NK-92 (cell line): ENCODE measurements around the gene PRC1.
A peak's percentile ranks its signal among the peaks of the same experiment; 100 is the strongest.
"Not testable (repeated sequence)": the region's sequence is repeated elsewhere in the genome, so short reads cannot be mapped to it uniquely, and the experiment has no call there.

ENCODE experiments used
- DNase-seq: peaks from one replicate; lab custom pipeline; 2025; ENCODE audit not compliant: unreplicated experiment; lab: John Stamatoyannopoulos, UW

The PRC1 gene

DNA sequence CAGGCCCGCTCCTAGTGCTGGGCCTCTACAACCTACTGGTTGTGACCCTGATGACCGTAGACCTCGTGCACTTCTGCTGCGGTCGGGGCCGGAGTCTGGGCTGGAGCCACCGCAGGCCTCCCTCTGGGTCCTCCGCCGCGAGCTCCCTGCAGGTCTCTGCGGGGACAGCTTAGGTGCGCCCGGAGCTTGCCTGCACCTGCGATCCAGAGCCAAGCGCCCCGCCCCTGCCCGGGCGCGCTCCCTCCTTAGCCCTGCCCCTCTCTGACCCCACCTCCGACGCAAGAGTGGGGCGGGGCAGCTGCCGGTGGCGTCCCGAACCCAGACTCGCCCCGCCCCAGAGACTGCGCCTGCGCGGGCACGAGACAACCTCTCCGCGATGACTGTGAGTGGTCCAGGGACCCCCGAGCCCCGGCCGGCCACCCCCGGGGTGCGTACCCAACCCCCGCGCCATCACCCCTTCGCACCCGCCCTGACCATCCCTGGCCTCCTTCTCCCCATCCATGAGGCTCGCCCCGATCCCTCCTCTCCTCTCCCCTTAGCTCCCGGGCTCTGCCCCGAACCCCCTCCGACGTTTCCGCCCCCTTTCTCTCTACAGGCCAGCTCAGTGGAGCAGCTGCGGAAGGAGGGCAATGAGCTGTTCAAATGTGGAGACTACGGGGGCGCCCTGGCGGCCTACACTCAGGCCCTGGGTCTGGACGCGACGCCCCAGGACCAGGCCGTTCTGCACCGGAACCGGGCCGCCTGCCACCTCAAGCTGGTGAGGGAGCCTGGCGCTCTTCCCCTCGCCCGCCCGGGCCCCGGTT lies 59.2 kb downstream of the PRC1 start, which contains the start of gene UNC45A:
Gene UNC45A, plus strand, starts transcription at position 337 of the 803 bp plus-strand sequence. Its CDS starts 40 bp downstream, at position 377.
- peak; percentile 66 for DNase-seq

DNA sequence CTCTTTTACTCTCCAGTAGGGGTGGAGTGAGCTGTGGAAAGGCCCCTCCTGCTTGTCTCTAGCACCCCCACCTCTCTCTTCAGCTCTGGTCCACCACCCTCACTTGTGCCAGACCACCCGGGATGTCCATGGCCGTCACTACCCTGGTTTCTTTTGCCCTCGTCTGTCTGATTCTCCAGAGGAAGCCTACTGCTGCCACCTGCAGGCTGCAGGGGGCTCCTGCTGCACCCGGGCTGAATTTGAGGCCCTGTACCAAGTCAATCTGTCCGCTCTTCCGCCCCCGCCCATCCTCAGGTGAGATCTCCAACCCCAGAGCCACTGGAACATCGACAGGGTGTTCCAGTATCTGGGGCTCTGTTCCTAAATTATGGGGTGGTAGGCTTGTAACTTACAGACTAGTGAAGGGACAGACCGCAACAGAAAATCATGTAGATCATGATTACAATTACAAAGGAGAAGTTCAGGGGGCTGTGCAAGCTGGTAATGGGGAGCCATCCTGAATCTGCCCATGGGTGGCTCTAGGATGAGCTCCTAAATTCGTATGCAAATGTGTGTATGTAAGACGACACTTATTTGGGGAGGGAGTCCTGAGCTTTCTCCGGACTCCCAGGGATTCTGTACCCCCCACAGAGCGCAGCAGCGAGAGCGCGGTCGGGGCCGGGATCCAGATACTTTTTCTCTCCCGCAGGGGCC lies 59.9 kb downstream of the PRC1 start:
- DNase-seq, result peak; percentile 43

DNA sequence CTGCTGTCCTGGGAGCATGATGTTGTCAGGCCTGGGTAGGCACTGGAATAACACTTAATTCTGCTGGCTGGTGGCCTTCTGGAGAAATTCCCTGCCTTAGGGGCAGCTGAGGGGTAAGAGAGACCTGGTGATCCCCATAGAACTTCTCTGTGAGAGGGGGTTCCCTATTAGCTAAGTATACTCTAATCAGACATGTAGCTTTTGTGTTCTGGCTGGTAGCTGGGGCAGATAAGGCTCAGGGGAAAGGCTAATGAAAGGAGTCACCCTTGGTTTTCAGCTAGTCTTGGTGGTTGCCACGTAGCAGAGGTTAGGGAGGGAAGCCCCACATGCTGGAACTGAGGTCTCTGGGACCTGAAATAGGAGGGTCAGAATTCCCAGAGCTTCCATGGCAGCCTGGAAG lies 61.0 kb downstream of the PRC1 start:
- no peak for DNase-seq

- DNase-seq, result no peak
Observed at GRCh38 chr15:90932660-90932991, 61.7 kb downstream of the PRC1 start.

GRCh38 chr15:90931828-90932659 lies 62.3 kb downstream of the PRC1 start, which contains the start of gene HDDC3:
HDDC3 (minus strand) TSS chr15:90932549; CDS start chr15:90932540, 9 bp downstream.
- DNase-seq, result no peak

GRCh38 chr15:90931575-90931827 lies 62.8 kb downstream of the PRC1 start:
- DNase-seq, result no peak

GRCh38 chr15:90930861-90931574 lies 63.3 kb downstream of the PRC1 start:
- DNase-seq, result no peak

DNA sequence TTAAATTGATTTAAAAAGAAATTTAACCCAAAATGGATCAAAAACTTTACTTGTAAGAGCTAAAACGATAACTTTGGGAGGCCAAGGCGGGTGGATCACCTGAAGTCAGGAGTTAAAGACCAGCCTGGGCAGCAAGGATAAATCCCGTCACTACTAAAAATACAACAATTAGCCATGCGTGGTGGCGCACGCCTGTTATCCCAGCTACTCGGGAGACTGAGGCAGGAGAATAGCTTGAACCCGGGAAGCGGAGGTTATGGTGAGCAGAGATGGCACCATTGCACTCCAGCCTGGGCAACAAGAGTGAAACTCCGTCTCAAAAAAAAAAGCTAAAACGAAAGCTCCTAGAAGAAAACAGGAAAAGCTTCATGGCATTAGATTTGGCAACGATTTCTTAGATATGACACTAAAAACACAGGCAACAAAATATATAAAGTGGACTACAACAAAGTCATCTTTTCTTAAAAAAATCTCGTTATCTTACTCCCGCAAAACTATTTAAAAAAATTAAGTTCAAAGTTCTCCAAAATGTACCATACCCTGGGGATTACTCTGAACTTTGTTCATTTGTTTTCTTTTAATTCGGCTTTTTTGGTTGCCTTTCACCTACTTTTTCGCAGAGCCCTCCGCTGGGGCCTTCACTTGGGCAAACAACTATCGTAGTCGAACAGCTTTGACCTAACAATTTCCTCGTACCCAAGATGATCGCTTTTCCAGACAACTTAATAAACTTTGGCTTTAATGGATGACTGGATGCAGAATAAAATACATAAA lies 64.9 kb downstream of the PRC1 start:
- DNase-seq, result no peak

DNA sequence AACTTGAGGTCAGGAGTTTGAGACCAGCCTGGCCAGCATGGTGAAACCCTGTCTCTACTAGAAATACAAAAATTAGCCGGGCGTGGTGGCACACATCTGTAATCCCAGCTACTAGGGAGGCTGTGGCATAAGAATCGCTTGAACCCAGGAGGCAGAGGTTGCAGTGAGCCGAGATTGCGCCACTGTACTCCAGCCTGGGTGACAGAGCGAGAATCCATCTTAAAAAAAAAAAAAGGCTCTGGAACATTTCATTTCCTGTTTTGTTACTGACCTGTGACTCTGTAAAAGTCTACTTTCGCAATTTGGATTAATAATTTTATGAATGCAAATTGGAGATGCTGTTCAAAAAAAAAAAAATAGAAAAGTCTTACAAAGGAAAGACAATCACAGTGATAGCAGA lies 66.2 kb downstream of the PRC1 start:
- DNase-seq, result not testable (repeated sequence)

- DNase-seq, result not testable (repeated sequence)
Observed at GRCh38 chr15:90926766-90927165, 67.6 kb downstream of the PRC1 start.

DNA sequence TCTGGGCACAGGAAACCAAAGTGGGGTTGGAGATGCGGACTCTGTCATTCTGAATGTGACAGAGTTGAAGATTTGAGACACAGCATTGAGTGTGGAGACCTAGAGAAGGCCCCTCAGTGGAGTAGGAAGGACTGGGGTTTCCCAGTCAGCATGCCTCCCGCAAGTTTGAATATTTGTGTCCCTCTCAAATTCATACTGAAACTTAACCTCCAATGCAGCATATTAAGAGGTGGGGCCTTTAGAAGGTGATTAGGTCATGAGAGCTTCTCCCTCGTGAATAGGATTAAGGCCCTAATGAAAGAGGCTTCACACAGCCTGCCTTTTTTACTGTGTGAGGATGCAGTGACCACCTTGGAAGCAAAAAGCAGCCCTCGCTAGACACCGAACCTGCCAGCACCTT lies 70.0 kb downstream of the PRC1 start:
- DNase-seq, result no peak

DNA sequence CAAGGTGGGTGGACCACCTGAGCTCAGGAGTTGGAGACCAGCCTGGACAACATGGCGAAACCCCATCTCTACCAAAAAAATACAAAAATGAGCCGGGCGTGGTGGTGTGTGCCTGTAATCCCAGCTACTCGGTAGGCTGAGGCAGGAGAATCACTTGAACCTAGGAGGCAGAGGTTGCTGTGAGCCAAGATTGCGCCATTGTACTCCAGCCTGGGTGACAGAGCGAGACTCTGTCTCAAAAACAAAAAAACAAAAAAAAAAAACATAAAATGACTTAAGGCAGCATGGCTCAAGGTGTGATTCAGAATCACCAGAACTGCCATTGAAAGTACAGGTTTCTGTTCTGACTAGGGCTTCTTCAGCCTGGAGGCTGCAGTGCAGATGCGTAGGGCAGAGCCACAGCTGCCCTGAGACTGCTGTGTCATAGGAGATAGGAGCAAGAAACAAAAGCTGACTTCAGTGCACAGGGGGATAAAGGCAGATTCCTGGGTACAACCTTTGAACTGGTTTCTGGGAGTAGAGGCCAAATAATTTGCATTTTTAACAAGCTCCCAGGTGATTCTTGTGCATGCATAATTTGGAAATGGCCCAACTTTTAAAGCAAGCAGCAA lies 71.5 kb downstream of the PRC1 start:
- not testable (repeated sequence) for DNase-seq

- no peak for DNase-seq
Observed at GRCh38 chr15:90921887-90922286, 72.4 kb downstream of the PRC1 start.

DNA sequence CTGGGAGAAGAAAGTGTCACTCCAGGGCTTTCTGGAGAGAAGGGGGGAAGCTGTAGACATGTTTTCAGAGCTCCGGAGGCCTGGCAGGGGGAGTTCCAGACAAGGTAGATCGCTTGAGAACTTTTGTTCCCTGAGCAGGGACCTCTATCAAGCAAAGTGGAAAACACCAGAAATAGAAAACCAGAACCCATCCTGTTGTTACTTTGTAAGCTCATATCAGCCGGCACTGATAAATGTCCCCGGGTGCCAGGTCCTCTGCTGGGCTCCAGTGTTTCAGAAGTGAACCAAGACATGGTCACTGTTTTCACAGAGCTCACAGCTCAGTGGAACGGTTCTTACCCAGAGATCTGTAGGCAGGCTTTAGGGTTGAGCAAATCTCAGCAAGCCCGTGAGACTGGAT lies 75.5 kb downstream of the PRC1 start:
- DNase-seq, result no peak

DNA sequence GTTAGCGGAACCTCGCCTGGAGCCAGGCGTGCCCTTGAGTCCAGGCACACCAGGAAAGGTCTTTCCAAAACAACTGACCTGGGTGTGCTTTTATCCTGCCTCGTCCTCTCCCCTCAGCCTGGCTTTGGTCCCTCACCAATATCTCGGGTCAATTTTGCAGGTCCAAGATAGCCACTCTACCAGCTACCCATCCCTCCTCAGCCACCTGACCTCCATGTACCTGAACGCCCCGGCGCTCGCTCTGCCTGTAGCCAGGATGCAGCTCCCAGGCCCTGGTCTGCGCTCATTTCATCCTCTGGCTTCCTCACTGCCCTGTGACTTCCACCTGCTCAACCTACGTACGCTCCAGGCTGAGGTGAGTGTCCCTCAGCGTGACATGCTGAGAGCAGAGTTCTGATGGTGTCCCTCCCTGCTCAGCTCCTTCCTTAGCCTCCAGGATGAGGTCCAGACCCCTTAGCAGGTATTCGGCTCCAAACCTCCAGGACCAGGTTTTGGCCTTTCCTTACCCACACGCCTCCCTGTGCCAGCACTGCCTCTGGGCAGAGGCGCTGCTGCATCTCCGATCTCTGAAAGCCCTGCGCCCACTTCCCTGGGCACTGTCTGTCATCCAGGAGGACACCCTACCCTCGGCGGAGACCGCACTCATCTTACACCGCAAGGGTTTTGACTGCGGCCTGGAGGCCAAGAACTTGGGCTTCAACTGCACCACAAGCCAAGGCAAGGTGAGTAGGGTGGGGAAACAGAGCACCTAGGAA lies 76.1 kb downstream of the PRC1 start:
- DNase-seq, result no peak

DNA sequence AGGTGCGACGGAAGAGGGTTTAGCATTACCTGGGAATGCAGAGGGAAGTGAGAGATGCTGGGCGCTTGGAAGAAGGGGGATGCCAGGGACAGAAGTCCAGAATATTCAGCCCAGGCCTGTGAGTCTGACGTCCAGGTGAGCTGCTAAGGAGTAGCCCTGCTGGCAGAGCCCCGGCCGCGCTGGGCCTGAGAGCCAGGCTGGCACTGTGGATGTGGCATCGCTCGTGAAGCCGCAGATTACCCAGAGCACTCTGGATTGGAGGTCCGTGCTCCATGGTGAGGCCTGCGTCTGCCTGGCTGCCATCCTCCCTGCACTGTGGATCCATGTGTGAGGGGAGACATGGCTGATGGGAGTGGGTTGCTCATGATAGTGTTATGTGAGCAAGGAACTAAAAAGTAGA lies 76.8 kb downstream of the PRC1 start:
- no peak for DNase-seq

GRCh38 chr15:90916461-90916860 lies 77.9 kb downstream of the PRC1 start:
- DNase-seq, result no peak
